MCF 10A (cell line): ENCODE data around the gene SKAP2. TPM values are rescaled to one million over a fixed set of nuclear protein-coding genes. Genes with fewer than 3 reads are reported as not detected.

Experiments used
- BruUV-seq: library from RNA; stranded (reverse); fragments of 400-500 nt; replicated peaks from 2 replicates; lab custom pipeline; 2021; lab: Mats Ljungman, UMichigan
- CTCF ChIA-PET: fragments of 300-600 bp; sonication (Branson Sonifier 250); formaldehyde crosslinking; extraction: SDS; loops from one replicate; lab custom pipeline; 2021; ENCODE audit warnings: antibody characterized with exemption, inconsistent platforms; lab: Yijun Ruan, JAX
- POLR2A ChIA-PET: fragments of 300-600, 350-650 bp; sonication (Branson Sonifier 250); formaldehyde crosslinking; extraction: SDS; loops from one replicate; lab custom pipeline; 2020; ENCODE audit warnings: antibody characterized with exemption, inconsistent platforms; lab: Yijun Ruan, JAX
- DNase-seq: peaks from one replicate; pipeline ENCODE4 v3.0.0-alpha.2; 2018; ENCODE audit not compliant: unreplicated experiment
- H3K27ac Mint-ChIP-seq: one replicate; pipeline ENCODE4 v1.8.0; 2022; ENCODE audit warnings: mild to moderate bottlenecking, low read depth, mixed read lengths; ENCODE audit not compliant: unreplicated experiment
- H3K27me3 Mint-ChIP-seq: one replicate; pipeline ENCODE4 v1.8.0; 2022; ENCODE audit warnings: mixed read lengths; ENCODE audit not compliant: insufficient read depth, unreplicated experiment
- H3K36me3 Mint-ChIP-seq: one replicate; pipeline ENCODE4 v1.8.0; 2022; ENCODE audit warnings: mild to moderate bottlenecking, moderate library complexity, mixed read lengths; ENCODE audit not compliant: insufficient read depth, unreplicated experiment
- H3K4me1 Mint-ChIP-seq: one replicate; pipeline ENCODE4 v1.8.0; 2022; ENCODE audit warnings: mixed read lengths; ENCODE audit not compliant: insufficient read depth, unreplicated experiment
- H3K4me3 Mint-ChIP-seq: one replicate; pipeline ENCODE4 v1.8.0; 2022; ENCODE audit warnings: mild to moderate bottlenecking, moderate library complexity, mixed read lengths; ENCODE audit not compliant: unreplicated experiment
- H3K9me3 Mint-ChIP-seq: one replicate; pipeline ENCODE4 v1.8.0; 2022; ENCODE audit warnings: mixed read lengths; ENCODE audit not compliant: unreplicated experiment
- CTCF ChIP-seq: fragments of 200-600 bp; IDR thresholded peaks from one replicate; pipeline ENCODE4 v1.8.0; 2022; ENCODE audit warnings: antibody characterized with exemption, mild to moderate bottlenecking; ENCODE audit not compliant: unreplicated experiment
- intact Hi-C: fragments of 100-400 bp; cut with micrococcal nuclease; formaldehyde crosslinking; loops from 2 replicates; pipeline ENCODE4 v1.14.1; 2022
- total RNA-seq: library from RNA; stranded (reverse); gene quantifications from 2 replicates; pipeline ENCODE4 v1.2.3, GENCODE V29; 2022

The SKAP2 gene
- total RNA-seq, 1 experiment from 2014 or later, result 27.5 TPM

GRCh38 chr7:26792006-26792405, 72.4 kb downstream of the SKAP2 start:
- Mint-ChIP-seq H3K27ac (no peak overlapping the region), H3K4me3 (no peak overlapping the region), H3K27me3 (no peaks in the 10 kb centered on the region), H3K4me1 (no peaks in the 10 kb centered on the region), H3K9me3 (no peaks in the 10 kb centered on the region), H3K36me3 (no peaks in the 10 kb centered on the region)
- no TSS peak for BruUV-seq
- CTCF ChIA-PET, result interaction anchor here (0.6 to 0.9 kb wide), 2 partner anchors 342 to 1270 kb away, joined by 3 to 4 read pairs; no protein-coding TSS in a partner anchor
- no peak for DNase-seq
- POLR2A ChIA-PET, result no interaction called here
- intact Hi-C loops, result no loop called here
- TF ChIP-seq CTCF, result no peak

GRCh38 chr7:26789481-26790184, 74.8 kb downstream of the SKAP2 start:
- Mint-ChIP-seq H3K9me3 (no peaks in the 10 kb centered on the region), H3K4me3 (no peak overlapping the region), H3K27ac (no peak overlapping the region), H3K4me1 (no peaks in the 10 kb centered on the region), H3K27me3 (no peaks in the 10 kb centered on the region), H3K36me3 (peaks cover 9% of the 10 kb centered on the region)
- TF ChIP-seq CTCF, result no peak
- intact Hi-C loops, result no loop called here
- no peak for DNase-seq
- POLR2A ChIA-PET, result interaction anchor here (0.6 to 1.7 kb wide), 4 partner anchors 10 to 345 kb away, joined by 4 to 9 read pairs (median 4); no protein-coding TSS in a partner anchor
- no TSS peak for BruUV-seq
- CTCF ChIA-PET, result interaction anchor here (0.7 to 1.1 kb wide), 3 partner anchors 13 to 31 kb away, joined by 3 read pairs; no protein-coding TSS in a partner anchor

- intact Hi-C loops, result no loop called here
- Mint-ChIP-seq H3K4me1 (peaks cover 8% of the 10 kb centered on the region), H3K27me3 (no peaks in the 10 kb centered on the region), H3K27ac (no peak overlapping the region), H3K36me3 (peaks cover 20% of the 10 kb centered on the region), H3K9me3 (no peaks in the 10 kb centered on the region), H3K4me3 (no peak overlapping the region)
- no peak for TF ChIP-seq CTCF
- BruUV-seq, result no TSS peak
- no peak for DNase-seq
- ChIA-PET POLR2A (no interaction called here), CTCF (no interaction called here)
Observed at GRCh38 chr7:26787701-26788100, 76.7 kb downstream of the SKAP2 start.

GRCh38 chr7:26784118-26784517, 80.3 kb downstream of the SKAP2 start:
- no peak for TF ChIP-seq CTCF
- no peak for DNase-seq
- H3K36me3 Mint-ChIP-seq, result peaks cover 20% of the 10 kb centered on the region
- intact Hi-C loops, result no loop called here
- BruUV-seq, result no TSS peak
- no peaks in the 10 kb centered on the region for H3K9me3 Mint-ChIP-seq
- no peak overlapping the region for H3K4me3 Mint-ChIP-seq
- peaks cover 11% of the 10 kb centered on the region for H3K4me1 Mint-ChIP-seq
- no peaks in the 10 kb centered on the region for H3K27me3 Mint-ChIP-seq
- POLR2A ChIA-PET, result interaction anchor here (0.6 to 0.7 kb wide), 2 partner anchors 27 to 54 kb away, joined by 3 read pairs; no protein-coding TSS in a partner anchor
- no peak overlapping the region for H3K27ac Mint-ChIP-seq
- CTCF ChIA-PET, result interaction anchor here (0.5 to 1.0 kb wide), 3 partner anchors 36 to 489 kb away, joined by 3 to 4 read pairs (median 4); no protein-coding TSS in a partner anchor
